GM19455 (cell line): ENCODE measurements around the gene LHX3.

Experiments
- ATAC-seq: cut with Tn5 transposase; IDR thresholded peaks from one replicate; pipeline ENCODE4 v1.9.1; 2021; ENCODE audit not compliant: unreplicated experiment

Gene LHX3

DNA sequence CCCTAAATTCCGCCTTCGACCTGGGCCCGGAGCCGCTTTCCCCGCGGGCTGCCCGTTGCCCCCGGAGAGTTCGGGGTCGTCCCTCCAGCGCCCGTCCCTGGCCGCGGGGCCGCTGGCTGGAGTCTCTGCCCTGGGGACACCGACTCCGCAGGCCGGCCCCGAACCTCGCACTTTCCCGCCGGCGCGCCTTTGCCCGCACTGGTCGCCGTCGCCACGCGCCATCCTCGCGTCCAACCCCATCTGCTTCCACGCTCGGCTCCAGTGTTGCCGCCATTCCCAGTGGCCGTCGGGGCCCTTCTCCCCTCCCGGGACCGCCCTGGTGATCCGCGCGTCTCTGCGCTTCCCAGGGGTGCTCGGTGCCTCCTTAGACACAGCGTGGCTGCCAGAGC lies 11.0 kb downstream of the LHX3 start:
- ATAC-seq = no peak

DNA sequence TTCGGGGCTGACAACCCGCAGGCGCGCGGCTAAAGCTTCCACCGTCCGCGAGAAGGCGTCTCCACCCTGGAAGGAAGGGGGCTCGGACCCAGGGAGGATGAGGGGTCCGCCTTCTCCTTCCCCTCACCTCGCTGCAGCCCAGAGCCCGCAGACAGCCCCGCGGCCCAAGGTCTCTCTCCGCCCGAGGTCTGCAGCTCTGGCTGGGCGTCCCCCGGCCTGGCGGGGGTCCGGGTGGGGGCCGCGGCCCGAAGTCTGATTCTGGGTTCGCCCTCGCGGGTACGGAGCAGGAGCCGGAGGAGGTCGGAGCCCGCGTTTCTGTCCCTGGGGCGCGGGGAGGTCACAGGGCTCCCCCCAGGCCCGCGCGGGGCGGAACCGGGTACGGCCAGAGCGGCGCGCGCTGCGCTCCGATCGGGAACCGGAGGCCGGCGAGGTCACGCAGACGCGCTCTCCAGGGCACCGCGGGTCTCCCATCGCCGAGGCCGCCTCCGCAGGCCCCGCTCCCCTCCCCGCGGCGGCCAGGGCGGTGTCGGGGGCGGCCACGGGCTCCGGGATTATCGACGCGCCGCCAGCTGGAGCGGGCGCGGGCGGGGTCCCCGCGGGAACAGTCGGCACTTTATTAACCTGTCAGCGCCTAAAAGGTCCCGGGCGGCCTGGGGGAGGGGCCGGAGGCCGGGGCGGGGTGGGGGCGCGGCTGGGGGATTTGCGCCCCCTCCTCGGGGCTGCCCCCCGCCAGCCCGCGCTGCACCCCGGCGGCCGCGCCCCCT lies 11.6 kb downstream of the LHX3 start:
- no peak for ATAC-seq

DNA sequence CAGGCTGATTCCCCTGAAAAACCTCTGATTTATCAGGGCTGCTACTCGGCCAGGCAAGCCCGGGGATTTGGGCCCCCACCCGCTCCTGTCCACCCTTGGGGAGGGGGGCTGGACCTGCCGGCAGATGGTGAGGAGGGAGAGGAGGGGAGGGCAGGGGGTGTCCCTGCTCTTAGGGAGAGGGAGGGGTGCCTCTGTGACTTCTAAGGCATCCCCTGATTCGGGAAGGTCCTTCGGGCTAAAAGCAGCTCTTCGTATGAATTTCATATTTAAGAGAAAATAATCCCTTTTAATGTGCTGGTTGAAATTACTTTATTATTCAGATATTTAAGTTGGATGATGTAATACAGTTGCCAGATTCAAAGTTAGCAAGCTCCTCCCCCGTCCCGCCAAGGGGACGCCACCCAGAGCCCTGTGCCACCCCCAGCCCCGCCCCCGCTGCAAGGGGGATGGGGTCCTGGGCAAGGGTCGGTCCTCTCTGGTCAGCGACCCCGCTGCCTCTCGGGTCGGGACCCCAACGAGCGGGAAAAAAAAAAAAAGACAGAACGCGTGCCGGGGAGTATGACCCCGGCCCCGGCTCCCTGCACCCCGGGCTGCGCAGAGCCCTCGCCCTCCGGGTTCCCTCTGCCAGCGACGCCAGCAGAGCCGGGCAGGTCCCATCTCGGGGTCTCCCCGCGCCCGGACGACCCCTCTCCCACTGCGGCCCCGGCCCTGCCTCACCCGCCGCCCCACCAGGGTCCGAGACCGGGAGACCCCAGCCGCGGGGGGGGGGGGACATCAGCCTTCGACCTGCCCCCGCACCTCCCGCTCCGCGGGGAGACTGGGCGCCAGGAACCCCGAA lies 12.4 kb downstream of the LHX3 start:
- no peak for ATAC-seq

DNA sequence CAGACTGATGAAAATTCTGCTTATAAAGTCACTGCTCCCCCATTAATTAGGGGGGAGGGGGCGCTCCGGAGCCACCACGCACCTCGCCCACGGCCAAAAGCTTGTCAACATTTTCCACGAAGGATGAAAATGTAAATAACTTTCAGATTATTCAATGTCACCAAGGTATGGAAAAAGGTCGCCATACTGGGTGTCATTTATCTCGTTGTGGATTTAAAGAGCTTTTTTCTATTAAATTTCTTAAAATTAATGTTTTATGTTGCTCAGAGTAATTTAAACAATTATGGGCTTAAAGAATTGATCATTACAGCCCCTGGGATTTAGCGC lies 13.0 kb downstream of the LHX3 start:
- ATAC-seq = no peak

DNA sequence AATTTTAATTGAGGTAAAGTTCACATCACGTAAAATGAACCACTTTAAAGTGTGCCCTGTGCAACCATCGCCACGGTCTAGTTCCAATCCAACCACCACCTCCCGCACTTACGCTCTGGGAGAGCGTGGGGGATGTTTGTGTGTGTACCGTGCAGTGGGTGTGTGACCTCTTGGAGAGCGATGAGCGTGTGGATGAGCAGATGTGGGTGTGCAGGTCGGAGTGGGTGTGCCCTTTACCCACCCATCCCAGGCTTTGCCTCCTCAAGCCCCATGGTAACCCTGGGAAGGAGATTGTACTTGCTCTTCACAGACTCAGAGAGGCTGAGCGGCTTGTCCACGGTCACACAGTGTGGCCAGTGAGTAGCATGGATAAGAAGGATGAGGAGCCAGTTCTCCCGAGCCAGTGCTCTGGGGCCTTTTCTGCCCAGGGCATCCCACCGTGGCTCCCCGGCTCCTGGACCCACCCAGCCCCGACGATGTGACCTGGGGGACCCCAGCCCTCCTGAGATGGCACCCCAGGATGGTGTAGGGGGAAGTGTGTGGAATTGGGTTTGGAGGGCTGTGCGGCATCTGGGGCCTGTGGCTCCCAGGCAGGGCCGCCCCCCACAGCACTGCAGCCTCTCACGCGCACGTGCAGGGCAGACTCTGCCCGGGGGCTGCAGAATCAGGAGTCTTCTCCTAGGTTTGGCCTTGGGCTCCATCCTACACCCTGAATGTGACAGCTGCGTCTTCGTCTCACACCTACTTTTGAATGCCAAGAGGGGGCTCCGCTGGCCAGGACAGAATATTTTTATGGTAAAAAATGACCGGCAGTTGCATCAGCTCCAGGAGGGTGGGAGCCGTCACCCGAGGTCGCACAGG lies 13.6 kb downstream of the LHX3 start:
- no peak for ATAC-seq

DNA sequence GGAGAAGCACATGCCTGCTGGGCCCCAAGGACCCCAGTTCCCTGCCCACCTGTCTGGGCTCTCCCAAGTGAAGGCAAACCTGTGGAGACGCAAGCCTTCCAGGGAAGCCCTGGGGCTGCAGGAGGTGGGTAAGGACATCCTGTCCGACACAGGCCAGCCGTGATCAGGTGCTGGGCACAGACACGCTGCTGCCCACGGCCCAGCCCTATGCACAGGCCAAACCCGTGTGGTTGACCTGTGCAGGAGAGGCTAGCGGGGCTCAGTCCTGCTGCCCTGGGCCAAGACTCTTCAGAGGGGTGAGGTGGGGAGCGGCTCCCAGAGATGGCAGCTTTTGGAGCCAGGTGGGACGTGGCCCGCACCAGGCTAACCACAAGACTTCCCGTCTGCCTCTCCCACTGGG lies 14.3 kb downstream of the LHX3 start:
- ATAC-seq = no peak

DNA sequence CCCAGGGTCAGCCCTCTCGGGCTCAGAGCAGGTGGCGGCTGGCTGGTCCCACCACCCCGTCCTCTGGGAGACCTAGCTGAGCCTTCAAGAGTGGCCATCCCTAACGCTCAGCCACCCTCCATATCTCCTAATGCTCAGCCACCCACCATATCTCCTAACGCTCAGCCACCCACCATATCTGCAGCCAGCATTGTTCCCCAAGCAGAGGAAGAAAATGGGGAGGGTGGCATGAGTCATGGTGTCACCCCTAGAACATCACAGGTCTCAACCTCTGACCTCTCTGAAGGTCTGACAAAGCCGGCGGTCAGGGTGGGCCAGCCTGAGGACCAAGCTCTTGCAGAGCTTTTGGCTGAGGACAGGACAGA lies 14.7 kb downstream of the LHX3 start:
- ATAC-seq = no peak

DNA sequence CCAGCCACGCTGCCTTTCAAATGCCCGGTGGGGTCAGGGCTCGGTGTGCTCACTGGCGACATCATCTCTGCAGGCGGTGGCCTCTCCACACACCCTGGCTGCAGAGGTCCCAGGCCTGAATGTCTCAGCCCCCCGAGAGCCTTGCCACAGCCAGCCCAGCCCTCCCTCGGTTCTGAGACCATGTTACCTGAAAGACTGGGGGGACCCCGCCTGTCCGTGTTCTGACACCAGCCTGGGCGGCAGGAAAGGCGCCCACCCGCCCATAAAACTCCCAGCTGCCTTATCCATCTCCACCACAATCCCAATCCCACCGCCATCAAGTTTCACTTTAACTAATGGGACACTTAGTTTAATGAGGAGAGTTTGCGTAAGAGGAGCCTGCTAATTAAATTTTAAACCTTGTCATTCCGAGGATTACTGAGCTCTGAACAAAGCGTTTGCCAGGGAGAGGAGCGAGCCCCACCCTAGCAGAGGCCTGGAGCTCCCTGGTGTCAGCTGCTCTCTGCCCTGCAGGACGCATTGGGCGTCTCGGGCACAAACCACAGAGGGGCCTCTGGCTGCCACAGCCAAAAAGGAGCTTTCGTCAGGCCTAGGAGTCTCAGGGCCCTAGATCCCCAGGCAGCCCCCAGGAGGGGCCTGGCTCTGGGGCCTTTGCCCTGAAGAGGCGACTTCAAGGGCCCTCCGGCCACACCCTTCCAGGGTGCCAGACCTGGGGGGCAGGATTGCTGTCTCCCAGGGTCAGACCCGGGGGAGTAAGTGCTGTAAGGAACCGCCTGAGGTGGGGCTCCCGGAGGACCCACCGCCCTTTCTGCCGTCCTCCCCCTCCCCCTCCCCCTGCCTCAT lies 15.3 kb downstream of the LHX3 start:
- no peak for ATAC-seq

DNA sequence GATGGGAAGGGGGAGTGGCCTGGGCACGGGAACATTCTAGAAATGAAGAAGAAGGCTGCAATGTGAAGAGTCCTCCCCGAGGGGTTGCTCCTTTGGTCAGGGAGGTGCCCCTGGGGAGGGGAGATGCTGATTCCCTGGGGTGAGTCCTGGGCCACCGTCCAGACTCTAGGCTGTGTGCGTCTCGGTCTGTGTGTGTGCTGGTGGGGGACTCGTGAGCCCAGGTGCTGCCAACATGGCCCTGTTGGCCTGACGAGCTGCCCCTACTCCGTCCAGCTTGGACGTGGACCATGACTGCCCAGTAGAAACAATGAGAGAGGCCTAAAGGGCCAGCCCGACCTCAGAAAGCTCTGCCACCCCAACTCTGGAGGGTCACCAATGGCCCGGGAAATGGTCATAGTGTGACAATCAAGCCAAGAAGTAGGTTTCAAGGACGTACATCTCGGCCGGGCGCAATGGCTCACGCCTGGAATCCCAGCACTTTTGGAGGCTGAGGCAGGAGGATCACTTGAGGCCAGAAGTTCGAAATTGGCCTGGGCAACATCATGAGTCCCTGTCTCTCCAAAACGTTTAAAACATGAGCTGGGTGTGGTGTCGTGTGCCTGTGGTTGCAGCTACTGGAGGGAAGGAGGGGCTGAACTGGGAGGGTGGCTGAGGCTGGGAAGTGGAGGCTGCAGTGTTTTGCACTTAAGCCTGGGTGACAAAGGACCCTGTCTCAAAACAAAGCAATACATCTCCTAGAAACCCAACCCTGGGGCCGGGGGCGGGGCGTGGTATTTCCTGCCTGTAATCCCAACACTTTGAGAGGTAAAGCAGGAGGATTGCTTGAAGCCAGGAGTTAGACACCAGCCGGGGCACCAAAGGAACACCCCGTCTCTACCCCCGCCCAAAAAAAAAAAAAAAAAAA lies 17.0 kb downstream of the LHX3 start:
- no peak for ATAC-seq

DNA sequence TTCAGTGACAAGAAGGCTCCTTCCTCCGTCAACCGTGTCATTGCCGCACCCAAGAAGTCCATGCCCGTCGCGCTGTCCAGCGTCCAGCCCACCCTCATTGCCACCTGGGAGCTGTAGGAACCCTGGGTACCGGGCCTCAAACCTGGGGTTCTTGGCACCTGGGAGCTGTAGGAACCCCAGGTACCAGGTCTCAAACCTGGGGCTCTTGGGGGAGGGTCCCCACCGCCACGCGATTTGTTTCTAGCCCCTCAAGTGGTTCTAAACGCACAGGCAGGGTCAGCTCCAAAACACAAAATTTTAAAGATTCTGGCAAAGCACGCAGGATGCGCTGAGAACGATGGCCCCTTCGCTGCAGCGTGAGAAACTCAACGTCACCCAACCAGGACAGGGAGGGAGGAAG lies 17.7 kb downstream of the LHX3 start:
- ATAC-seq = no peak

DNA sequence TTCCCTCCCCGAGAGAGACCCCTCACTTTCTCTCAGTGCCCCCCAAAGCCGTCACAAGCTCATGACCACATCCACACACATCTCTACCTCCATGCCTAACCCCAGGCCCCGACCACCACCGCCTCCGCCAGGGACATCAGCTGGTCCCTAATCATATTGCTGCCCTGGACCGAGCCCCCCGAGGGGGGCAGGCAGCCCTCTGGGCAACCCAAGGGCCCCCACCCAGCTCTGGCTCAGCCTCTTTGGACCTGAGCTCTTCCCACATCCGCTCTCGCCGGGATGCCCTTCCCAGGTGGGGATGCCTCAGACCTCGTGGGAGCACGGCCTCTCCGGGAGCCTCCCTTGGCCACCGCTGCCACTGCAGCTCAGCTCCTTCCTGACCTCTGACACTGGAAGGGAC lies 18.5 kb downstream of the LHX3 start:
- ATAC-seq = no peak

DNA sequence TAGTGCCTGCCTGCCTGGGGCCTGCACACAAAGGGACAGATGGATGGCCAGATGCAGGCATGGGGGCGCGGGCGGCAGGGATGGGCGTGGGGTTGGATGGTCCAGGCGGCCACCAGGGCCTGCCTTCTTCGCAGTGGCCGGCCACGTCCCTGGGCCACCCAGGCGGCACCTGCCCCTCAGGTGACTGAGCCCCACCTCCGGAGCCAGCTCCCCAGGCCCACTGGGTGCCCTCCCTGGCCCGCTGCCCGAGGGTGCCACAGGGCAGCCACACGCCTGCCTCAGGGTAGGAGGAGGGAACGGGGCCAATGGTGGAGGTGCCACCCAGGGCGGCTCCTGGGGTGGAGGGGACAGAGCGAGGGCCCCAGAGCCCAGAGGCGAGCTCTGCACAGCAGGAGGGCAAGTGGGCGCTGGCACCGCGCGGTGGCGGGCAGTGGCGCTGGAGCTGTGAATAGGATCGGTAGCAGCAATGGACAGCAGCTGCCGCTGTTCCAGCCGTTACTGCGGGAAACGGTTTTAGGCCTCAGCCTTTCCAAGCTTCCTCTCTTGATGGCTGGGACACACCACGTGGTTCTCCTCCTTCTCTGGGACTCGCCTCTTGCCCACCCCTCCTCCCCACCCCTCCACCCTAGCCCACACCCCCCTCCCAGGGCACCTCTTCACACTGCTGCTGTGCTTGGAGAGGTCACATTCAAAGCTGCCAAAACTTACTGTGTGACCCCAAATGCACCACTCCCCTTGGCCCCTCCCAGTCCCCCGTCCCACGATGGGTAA lies 19.1 kb downstream of the LHX3 start:
- no peak for ATAC-seq

DNA sequence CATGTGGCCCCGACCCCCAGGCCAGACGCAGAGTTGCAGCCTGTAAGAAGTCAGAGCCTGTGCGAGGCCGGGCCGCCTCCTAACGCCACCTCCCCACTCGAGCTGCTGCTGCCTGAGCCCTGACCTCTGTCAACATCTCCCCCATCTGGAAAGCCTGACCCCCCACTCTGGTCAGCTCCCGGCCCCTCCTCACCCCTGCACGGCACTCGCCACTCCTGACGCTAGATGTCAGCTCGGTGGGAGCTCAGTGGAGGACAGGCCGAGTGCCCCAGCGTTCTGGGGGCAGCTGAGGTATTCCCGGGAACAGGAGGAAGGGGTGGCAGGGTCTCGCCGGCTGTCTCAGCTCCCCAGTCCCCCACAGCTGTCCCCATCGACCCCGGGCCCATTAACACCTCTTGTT lies 19.9 kb downstream of the LHX3 start:
- ATAC-seq = no peak

DNA sequence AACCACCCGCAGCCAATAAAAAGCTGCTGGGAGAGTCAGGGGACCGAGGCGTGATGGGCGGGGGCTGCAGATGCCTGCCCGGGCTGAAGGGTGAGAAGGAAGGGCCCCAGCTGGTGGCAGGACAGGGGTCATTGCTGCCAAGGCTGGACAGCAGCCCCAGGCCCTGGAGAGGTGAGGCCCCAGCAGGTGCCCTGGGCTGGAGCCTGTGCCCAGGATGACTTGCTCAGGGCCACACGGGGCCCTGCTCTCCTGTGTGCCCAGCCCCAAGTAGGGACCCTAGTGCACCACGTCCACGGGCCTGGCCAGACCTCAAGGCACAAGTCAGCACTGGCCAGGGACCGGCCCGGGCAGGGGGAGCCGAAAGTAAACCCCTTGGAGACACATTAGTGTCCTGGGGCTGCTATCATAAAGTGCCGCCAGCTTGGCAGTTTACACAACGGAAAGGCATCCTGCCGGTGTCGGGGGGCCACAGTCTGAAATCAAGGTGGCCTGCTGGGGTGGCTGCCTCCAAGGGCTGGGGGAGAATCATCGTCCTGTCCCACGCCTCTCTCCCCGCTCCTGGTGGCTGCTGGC lies 22.0 kb downstream of the LHX3 start:
- ATAC-seq = no peak

DNA sequence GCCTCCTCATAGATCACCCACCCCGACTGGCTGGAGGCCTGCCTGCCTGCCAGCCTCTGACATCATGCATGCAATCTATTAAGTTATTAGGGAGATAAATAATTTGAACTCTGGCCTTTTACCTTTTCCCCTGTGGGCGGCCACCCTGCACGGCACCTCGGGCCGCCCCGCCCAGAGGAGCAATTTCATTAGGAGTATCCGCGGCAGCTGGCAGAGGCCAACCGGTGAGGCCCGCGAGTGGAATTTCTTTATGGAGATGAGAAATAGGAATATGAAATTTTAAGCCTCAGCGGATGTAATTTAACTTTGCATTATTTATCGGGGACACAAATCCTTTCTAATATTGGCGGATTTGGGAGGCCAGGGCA lies 22.5 kb downstream of the LHX3 start:
- ATAC-seq = no peak

DNA sequence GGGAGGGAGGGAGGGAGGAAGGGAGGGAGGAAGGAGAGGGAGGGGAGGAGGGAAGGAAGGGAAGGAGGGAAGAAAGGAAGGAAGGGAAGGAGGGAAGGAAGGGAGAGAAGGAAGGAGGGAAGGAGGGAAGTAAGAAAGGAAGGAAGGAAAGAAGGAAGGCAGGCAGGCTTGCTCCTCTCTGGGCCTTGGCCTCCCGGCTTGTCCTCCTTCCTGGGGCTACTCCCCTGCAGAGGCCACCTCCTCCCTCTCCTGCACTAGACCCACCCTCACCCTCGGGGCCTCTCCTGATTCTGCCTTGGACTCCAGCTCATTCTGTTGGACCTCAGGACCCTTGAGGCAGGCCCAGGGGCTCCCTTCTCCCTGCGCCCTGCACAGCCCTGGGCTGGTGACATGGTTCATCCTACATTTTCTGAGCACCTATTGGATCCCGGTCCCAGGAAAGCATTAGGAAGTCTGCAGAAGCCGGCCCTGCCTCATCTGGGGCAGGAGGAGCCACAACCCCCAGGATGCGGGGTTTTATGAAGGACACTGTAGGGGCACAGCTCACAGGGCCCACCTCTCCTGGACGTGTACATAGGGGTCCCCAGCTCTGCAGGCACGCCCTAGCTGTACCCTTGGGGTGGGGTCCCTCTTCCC lies 23.0 kb downstream of the LHX3 start:
- ATAC-seq = no peak

DNA sequence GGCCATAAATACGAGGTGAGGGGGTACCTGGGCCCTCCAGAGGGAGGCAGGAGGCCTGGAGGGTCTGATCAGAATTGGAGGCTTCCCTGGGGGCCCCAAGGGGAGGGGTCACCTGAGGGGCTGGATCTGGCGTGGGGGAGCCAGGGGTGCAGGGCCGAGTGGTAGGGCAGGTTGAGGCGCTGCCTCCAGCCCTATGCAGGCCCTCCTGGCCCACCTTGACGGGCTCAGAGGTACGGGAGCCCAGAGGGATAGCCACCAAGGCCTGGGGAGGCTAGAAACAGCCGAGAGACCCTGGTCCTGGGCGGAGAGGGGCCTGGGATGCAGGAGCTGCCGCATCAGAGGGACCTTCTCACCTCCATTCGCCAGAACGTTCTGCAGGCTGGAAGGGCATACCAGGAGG lies 24.3 kb downstream of the LHX3 start:
- no peak for ATAC-seq

DNA sequence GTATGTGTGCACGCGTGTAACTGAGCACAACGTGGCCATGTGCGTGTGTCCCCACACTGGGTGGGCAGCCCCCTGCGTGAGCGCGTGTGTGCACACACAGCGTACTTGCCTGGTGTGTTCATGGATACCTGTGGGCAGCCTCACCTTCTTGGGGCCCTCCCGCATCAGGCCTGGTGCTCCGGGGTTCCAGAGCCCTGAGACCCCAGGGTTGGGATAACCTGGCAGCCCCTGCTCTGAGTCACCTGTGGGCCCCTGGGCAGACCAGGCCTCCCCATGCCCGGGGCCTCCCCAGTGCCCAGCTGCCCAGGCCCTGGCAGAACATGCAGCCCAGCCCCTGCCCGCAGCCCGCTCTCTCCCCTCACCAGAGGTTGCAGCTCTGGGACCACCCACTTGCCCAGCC lies 25.2 kb downstream of the LHX3 start:
- ATAC-seq = no peak
